NT2/D1 (cell line): ENCODE data around the gene HES4.

ENCODE experiments used
- SUZ12 ChIP-seq: IDR thresholded peaks from 2 replicates; pipeline ENCODE4 v1.6.1; 2011; ENCODE audit not compliant: insufficient read length, insufficient read depth; ENCODE audit errors: extremely low read depth
- YY1 ChIP-seq: IDR thresholded peaks from 2 replicates; pipeline ENCODE4 v1.6.1; 2011; ENCODE audit not compliant: insufficient read length, insufficient read depth

DNA sequence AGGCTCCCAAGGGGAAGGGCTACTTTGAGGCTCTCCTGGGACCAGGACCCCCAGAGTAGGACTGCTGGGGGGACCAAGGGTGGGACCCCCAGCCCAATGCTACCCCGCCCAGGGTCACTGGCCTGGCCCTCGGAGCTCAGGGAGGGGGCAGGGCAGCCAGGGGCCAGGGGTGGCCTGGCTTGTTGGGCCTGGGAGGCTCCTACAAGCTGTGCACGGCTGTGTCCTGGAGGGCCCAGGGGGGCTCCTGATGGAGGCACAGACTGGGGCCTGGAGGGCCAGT, 2.2 kb downstream of the HES4 start:
- no peak for TF ChIP-seq YY1
- no peak for TF ChIP-seq SUZ12
